Measurements from ENCODE around the gene SAMD11. TPM values are rescaled to one million over a fixed set of nuclear protein-coding genes. Genes with fewer than 3 reads are reported as not detected.

The SAMD11 gene
- total and polyA plus RNA-seq, 4 donors = 0.51 to 4.1 (median 1.3) TPM

DNA sequence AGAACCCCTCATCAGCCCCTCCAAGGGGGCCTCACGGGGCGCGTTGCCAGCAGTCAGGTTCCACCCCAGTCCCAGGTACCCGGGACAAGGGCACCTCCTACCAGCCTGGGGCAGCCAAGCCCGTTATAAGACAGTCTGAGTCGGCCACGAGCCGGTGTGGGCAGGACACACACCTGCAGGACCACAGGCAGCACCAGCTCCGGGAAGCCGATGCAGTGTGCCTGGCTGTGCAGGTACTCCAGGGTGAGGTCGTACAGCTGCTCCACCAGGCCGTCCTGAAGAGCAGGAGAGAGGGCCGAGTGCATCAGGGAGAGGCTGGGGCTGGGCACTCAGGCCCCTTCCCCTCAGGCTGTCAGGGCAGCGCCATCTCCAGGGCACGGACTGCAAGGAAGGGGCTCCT lies 24.2 kb downstream of the SAMD11 start:
- H3K9me3 ChIP-seq (ENCODE audit: control insufficient read depth in 4 of 4, low read length in 3 of 4) = no peaks in the 10 kb centered on the region
- H3K4me1 ChIP-seq (ENCODE audit: control insufficient read depth in 4 of 4, insufficient read depth in 4 of 4, low read length in 3 of 4) = peaks cover 0 to under 1% (median 0%) of the 10 kb centered on the region in 4 donors
- no peak overlapping the region for H3K4me3 ChIP-seq (ENCODE audit: low read depth in 1 of 3, low read length in 3 of 3)
- no peak for TF ChIP-seq NR2F2 (IDR thresholded peaks at IDR 0.05)
- TF ChIP-seq, protein P1, sequence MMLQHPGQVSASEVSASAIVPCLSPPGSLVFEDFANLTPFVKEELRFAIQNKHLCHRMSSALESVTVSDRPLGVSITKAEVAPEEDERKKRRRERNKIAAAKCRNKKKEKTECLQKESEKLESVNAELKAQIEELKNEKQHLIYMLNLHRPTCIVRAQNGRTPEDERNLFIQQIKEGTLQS (IDR thresholded peaks at IDR 0.05) = no peak
- no peak for TF ChIP-seq EGR1 (IDR thresholded peaks at IDR 0.05; ENCODE audit: low read depth in 2 of 2)
- no peak for TF ChIP-seq YY1 (IDR thresholded peaks at IDR 0.05)
- no peak for TF ChIP-seq SP1 (IDR thresholded peaks at IDR 0.05)
- TF ChIP-seq RAD21 (IDR thresholded peaks at IDR 0.05) = no peak
- no peak for TF ChIP-seq MAX (IDR thresholded peaks at IDR 0.05)
- no peak for TF ChIP-seq HNF4G (IDR thresholded peaks at IDR 0.05)
- TF ChIP-seq ZBTB33 (IDR thresholded peaks at IDR 0.05) = no peak
- no peak for TF ChIP-seq HNF4A (conservative IDR thresholded peaks at IDR 0.05)
- TF ChIP-seq GABPA (IDR thresholded peaks at IDR 0.05 in 1 of 2, conservative IDR thresholded peaks at IDR 0.05 in 1 of 2) = no peak
- TF ChIP-seq TAF1 (conservative IDR thresholded peaks at IDR 0.05) = no peak
- TF ChIP-seq JUND (IDR thresholded peaks at IDR 0.05) = no peak
- no peak for TF ChIP-seq CTCF (IDR thresholded peaks at IDR 0.05; ENCODE audit: low read depth, low read length, missing input control)
- TF ChIP-seq FOXA1 (IDR thresholded peaks at IDR 0.05) = no peak
- TF ChIP-seq, protein P2, sequence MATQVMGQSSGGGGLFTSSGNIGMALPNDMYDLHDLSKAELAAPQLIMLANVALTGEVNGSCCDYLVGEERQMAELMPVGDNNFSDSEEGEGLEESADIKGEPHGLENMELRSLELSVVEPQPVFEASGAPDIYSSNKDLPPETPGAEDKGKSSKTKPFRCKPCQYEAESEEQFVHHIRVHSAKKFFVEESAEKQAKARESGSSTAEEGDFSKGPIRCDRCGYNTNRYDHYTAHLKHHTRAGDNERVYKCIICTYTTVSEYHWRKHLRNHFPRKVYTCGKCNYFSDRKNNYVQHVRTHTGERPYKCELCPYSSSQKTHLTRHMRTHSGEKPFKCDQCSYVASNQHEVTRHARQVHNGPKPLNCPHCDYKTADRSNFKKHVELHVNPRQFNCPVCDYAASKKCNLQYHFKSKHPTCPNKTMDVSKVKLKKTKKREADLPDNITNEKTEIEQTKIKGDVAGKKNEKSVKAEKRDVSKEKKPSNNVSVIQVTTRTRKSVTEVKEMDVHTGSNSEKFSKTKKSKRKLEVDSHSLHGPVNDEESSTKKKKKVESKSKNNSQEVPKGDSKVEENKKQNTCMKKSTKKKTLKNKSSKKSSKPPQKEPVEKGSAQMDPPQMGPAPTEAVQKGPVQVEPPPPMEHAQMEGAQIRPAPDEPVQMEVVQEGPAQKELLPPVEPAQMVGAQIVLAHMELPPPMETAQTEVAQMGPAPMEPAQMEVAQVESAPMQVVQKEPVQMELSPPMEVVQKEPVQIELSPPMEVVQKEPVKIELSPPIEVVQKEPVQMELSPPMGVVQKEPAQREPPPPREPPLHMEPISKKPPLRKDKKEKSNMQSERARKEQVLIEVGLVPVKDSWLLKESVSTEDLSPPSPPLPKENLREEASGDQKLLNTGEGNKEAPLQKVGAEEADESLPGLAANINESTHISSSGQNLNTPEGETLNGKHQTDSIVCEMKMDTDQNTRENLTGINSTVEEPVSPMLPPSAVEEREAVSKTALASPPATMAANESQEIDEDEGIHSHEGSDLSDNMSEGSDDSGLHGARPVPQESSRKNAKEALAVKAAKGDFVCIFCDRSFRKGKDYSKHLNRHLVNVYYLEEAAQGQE (IDR thresholded peaks at IDR 0.05) = no peak
- TF ChIP-seq FOXA2 (IDR thresholded peaks at IDR 0.05) = no peak
- no peak for TF ChIP-seq RXRA (IDR thresholded peaks at IDR 0.05)
- peaks cover 17 to 77% (median 27%) of the 10 kb centered on the region in 4 donors for H3K36me3 ChIP-seq (ENCODE audit: control insufficient read depth in 4 of 4, insufficient read depth in 3 of 4, low read depth in 1 of 4, low read length in 3 of 4)
- H3K27me3 ChIP-seq (ENCODE audit: control insufficient read depth in 4 of 4, insufficient read depth in 4 of 4, low read length in 3 of 4) = no peaks in the 10 kb centered on the region
- H3K27ac ChIP-seq (ENCODE audit: low read depth in 1 of 2, low read length in 2 of 2) = no peak overlapping the region
- H3K9ac ChIP-seq (ENCODE audit: low read depth in 1 of 2, low read length in 2 of 2) = no peak overlapping the region
- 96% methylated on average over 15 of the region's 15 CpGs for WGBS
- DNase-seq (ENCODE audit: low spot score) = no peak
